Tibial nerve (tissue), 4 donors: ENCODE measurements around the gene MKNK1. TPM values are rescaled to one million over a fixed set of nuclear protein-coding genes. Genes with fewer than 3 reads are reported as not detected.

Experiments
- DNase-seq, 2 donors: peaks; one replicate each; pipeline ENCODE4 v3.0.0-alpha.2; 2019; ENCODE audit warnings: low spot score in 2 of 2
- H3K27ac ChIP-seq, 4 donors: fragments of 200-600 bp; sonication (generic) in 3 of 4; one replicate each; pipeline ENCODE4 v1.5.1; 2017 to 2019; ENCODE audit warnings: mild to moderate bottlenecking in 1 of 4
- H3K27me3 ChIP-seq, 2 donors: fragments of 200-600 bp; sonication (generic) in 1 of 2; one replicate each; pipeline versions ENCODE4 v1.5.1 to v1.6.0; 2017 to 2019
- H3K36me3 ChIP-seq, 3 donors: fragments of 200-600 bp; sonication (generic); one replicate each; pipeline ENCODE4 v1.5.1; 2018 to 2019
- H3K4me1 ChIP-seq, 4 donors: fragments of 200-600 bp; sonication (generic) in 3 of 4; one replicate each; pipeline ENCODE4 v1.5.1; 2017 to 2019
- H3K4me3 ChIP-seq, 4 donors: fragments of 200-600 bp; sonication (generic) in 3 of 4; one replicate each; pipeline ENCODE4 v1.5.1; 2017 to 2019; ENCODE audit warnings: mild to moderate bottlenecking in 1 of 4, moderate library complexity in 1 of 4
- H3K9me3 ChIP-seq, 4 donors: fragments of 200-600 bp; sonication (generic) in 3 of 4; one replicate each; pipeline ENCODE4 v1.5.1; 2017 to 2019
- CTCF ChIP-seq, 5 experiments: fragments of 200-600 bp in 3 of 5; fragments of 450-650 bp in 2 of 5; sonication (generic) in 3 of 5; IDR thresholded peaks; one replicate each; pipeline ENCODE4 v1.5.1; 2016 to 2019; ENCODE audit warnings: antibody characterized with exemption in 5 of 5, mild to moderate bottlenecking in 3 of 5, moderate library complexity in 2 of 5
- EP300 ChIP-seq, 2 donors: sonication (generic); formaldehyde crosslinking; IDR thresholded peaks; one replicate each; pipeline ENCODE4 v1.6.1; 2017; ENCODE audit warnings: antibody characterized with exemption in 2 of 2, mild to moderate bottlenecking in 1 of 2
- POLR2A ChIP-seq, 2 donors: fragments of 450-650 bp; IDR thresholded peaks; one replicate each; pipeline ENCODE4 v1.6.1; 2017; ENCODE audit warnings: antibody characterized with exemption in 2 of 2, mild to moderate bottlenecking in 2 of 2, moderate library complexity in 2 of 2
- WGBS, 2 donors: methylation state at CpG; one replicate each; pipeline ENCODE4 v1.1.5; 2018; 5-methylcytosine and 5-hydroxymethylcytosine counted together
- total RNA-seq, 4 donors: library from RNA; depleted of rRNA; stranded (reverse); fragments of >200 nt; gene quantifications; one replicate each; pipeline ENCODE4 v1.1.0, GENCODE V29; 2016

Gene MKNK1
- total RNA-seq, 4 donors from 2014 or later = 52.4 to 75.0 (median 66.5) TPM

GRCh38 chr1:46527474-46528296 lies 76.4 kb downstream of the MKNK1 start:
- Histone ChIP-seq H3K36me3 (no peaks in the 10 kb centered on the region), H3K27me3 (peaks cover 0 to 37% of the 10 kb centered on the region in 2 donors)

DNA sequence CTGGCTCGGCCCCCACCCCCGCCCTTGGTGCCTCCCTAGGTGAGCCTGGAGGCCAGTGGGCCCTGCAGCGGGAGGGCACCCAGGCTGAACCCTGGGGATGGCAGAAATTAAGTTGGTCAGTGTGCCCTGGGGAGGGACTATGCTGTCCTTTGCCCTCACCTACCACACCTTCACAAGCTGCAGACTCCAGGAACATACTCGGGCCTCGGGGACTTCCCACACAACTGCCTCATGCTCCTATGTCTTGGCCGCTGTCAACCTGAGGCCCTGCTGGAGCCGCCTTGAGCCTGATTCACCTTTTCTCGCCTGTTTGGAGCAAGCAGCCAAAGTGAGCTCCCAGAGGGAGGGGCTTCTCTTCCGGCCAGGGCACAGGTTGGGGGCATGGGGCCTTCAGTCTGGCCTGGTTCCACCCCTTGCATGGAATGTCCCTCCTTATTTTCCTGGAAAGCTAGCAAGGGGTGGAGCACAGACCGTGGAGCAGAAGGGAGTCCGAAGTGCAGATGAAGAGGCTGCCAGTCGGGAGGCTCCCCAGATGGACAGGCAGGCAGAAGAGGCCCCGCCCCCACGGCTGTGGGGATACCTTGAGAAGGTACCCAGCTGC lies 77.3 kb downstream of the MKNK1 start:
- H3K4me3 ChIP-seq = no peak overlapping the region
- no peak for DNase-seq
- no peak overlapping the region for H3K27ac ChIP-seq
- TF ChIP-seq CTCF (IDR thresholded peaks at IDR 0.05) (no peak), EP300 (IDR thresholded peaks at IDR 0.05) (no peak), POLR2A (IDR thresholded peaks at IDR 0.05) (no peak)
- no peaks in the 10 kb centered on the region for H3K36me3 ChIP-seq
- H3K9me3 ChIP-seq = no peaks in the 10 kb centered on the region
- H3K27me3 ChIP-seq = peaks cover 0 to 37% of the 10 kb centered on the region in 2 donors
- H3K4me1 ChIP-seq = peaks cover 0 to 20% (median 0%) of the 10 kb centered on the region in 4 donors
- WGBS, 2 donors = 48 to 52% methylated on average over 8 to 13 of the region's 14 CpGs

More at GRCh38 chr1:46527474-46528296, 76.4 kb downstream of the MKNK1 start:
- Histone ChIP-seq H3K9me3 (no peaks in the 10 kb centered on the region), H3K4me3 (no peak overlapping the region), H3K27ac (no peak overlapping the region), H3K4me1 (peaks cover 0 to 15% (median 0%) of the 10 kb centered on the region in 4 donors)
- TF ChIP-seq POLR2A (IDR thresholded peaks at IDR 0.05) = no peak
- peak; percentile 87 to 94 (median 91) for TF ChIP-seq CTCF (IDR thresholded peaks at IDR 0.05)
- no peak for TF ChIP-seq EP300 (IDR thresholded peaks at IDR 0.05)
- DNase-seq = peak; percentile 83 to 90
- 23 to 24% methylated on average over 3 of the region's 3 CpGs for WGBS, 2 donors

- Histone ChIP-seq H3K27me3 (peaks cover 0 to 37% of the 10 kb centered on the region in 2 donors), H3K36me3 (no peaks in the 10 kb centered on the region), H3K4me1 (peaks cover 0 to 20% (median 0%) of the 10 kb centered on the region in 4 donors), H3K4me3 (no peak overlapping the region), H3K27ac (no peak overlapping the region), H3K9me3 (no peaks in the 10 kb centered on the region)
- no peak for TF ChIP-seq POLR2A (IDR thresholded peaks at IDR 0.05)
- no peak for TF ChIP-seq CTCF (IDR thresholded peaks at IDR 0.05)
- TF ChIP-seq EP300 (IDR thresholded peaks at IDR 0.05) = no peak
- no peak for DNase-seq
- 54 to 63% methylated on average over 17 of the region's 17 CpGs for WGBS, 2 donors
These were observed 77.9 kb downstream of the MKNK1 start for GRCh38 chr1:46526013-46526690.

- no peak overlapping the region for H3K27ac ChIP-seq
- WGBS, 2 donors = 58 to 64% methylated on average over 11 to 13 of the region's 13 CpGs
- no peaks in the 10 kb centered on the region for H3K9me3 ChIP-seq
- H3K36me3 ChIP-seq = no peaks in the 10 kb centered on the region
- no peak overlapping the region for H3K4me3 ChIP-seq
- DNase-seq = no peak
- peaks cover 0 to 20% (median 0%) of the 10 kb centered on the region in 4 donors for H3K4me1 ChIP-seq
- TF ChIP-seq EP300 (IDR thresholded peaks at IDR 0.05) (no peak), POLR2A (IDR thresholded peaks at IDR 0.05) (no peak), CTCF (IDR thresholded peaks at IDR 0.05) (no peak)
- H3K27me3 ChIP-seq = peaks cover 0 to 39% of the 10 kb centered on the region in 2 donors
These were observed 78.7 kb downstream of the MKNK1 start for GRCh38 chr1:46525253-46525983.
